ENCODE data around the gene PDLIM7.

PDLIM7 gene

GRCh38 chr5:177449140-177450061 is 48.0 kb downstream of the PDLIM7 start:
- DNase-seq (ENCODE audit: low read depth): no peak
- H3K4me3 ChIP-seq (ENCODE audit: low read depth, low read length): no peak overlapping the region

GRCh38 chr5:177448244-177448950 is 49.0 kb downstream of the PDLIM7 start:
- DNase-seq (ENCODE audit: low read depth): no peak
- H3K4me3 ChIP-seq (ENCODE audit: low read depth, low read length): peak overlapping the region; percentile 65

- peak overlapping the region; percentile 65 for H3K4me3 ChIP-seq (ENCODE audit: low read depth, low read length)
- no peak for DNase-seq (ENCODE audit: low read depth)
Measured at GRCh38 chr5:177447611-177448243, 49.7 kb downstream of the PDLIM7 start.

- peak overlapping the region; percentile 65 for H3K4me3 ChIP-seq (ENCODE audit: low read depth, low read length)
- no peak for DNase-seq (ENCODE audit: low read depth)
Measured at GRCh38 chr5:177447066-177447610, 50.3 kb downstream of the PDLIM7 start.

- H3K4me3 ChIP-seq (ENCODE audit: low read depth, low read length): peak within 1 kb of the TSS; percentile 65
- DNase-seq (ENCODE audit: low read depth): no peak
Measured at GRCh38 chr5:177446200-177447065, 51.0 kb downstream of the PDLIM7 start, which contains the start of gene PRR7. Gene PRR7 (plus strand): TSS chr5:177446814. CDS start chr5:177455068, 8,254 bp downstream.

- DNase-seq (ENCODE audit: low read depth): no peak
- H3K4me3 ChIP-seq (ENCODE audit: low read depth, low read length): peak overlapping the region; percentile 65
Measured at GRCh38 chr5:177445917-177446199, 51.5 kb downstream of the PDLIM7 start.

- H3K4me3 ChIP-seq (ENCODE audit: low read depth, low read length): no peak overlapping the region
- no peak for DNase-seq (ENCODE audit: low read depth)
Measured at GRCh38 chr5:177445052-177445916, 52.1 kb downstream of the PDLIM7 start.

DNA sequence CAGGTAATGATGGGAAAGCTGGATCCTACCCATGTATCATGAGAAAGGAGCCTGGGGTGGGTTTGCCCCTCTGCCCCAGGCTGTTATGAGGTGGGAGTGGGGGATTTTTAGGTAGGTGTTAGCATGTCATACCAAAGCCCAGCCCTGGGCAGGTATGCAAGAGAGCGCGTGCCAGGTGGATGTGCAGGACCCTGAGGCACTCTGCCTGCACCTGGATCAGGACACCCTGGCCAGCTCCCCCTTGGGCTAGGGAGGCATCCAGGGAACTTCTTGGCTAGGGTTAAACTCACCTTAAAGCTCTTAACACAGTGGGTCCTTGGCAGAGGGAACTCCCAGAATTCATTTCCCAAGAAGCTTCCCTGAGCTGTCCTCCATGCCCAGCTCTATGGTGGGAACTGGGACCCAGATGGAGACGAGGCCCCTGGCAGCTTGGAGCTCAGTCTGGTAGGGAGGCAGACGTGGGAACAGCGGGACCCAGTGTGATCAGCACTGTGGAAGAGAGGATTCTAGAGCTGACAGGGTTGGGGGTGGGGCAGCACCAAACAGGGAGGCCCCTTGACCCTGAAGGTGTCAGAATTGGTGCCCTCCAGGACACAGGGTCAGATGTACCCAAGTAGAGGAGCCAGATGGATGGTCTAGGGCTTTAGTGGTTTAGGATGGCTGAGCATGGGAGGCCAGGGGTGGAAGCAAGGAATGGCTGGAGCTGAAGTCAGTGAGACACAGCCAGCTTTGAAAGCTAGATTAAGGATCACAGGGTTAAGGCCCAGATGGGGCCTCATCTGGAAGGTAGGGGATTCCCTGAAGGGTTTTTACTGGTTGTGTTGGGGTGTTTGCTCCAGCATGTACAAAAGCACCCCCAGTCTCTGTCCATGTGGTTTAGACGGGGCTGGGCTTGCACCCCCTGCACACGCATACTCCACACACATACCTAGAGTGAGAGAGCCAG is 53.0 kb downstream of the PDLIM7 start:
- no peak for DNase-seq (ENCODE audit: low read depth)
- H3K4me3 ChIP-seq (ENCODE audit: low read depth, low read length): no peak overlapping the region

- H3K4me3 ChIP-seq (ENCODE audit: low read depth, low read length): no peak overlapping the region
- no peak for DNase-seq (ENCODE audit: low read depth)
Measured at GRCh38 chr5:177443144-177443983, 54.0 kb downstream of the PDLIM7 start.

DNA sequence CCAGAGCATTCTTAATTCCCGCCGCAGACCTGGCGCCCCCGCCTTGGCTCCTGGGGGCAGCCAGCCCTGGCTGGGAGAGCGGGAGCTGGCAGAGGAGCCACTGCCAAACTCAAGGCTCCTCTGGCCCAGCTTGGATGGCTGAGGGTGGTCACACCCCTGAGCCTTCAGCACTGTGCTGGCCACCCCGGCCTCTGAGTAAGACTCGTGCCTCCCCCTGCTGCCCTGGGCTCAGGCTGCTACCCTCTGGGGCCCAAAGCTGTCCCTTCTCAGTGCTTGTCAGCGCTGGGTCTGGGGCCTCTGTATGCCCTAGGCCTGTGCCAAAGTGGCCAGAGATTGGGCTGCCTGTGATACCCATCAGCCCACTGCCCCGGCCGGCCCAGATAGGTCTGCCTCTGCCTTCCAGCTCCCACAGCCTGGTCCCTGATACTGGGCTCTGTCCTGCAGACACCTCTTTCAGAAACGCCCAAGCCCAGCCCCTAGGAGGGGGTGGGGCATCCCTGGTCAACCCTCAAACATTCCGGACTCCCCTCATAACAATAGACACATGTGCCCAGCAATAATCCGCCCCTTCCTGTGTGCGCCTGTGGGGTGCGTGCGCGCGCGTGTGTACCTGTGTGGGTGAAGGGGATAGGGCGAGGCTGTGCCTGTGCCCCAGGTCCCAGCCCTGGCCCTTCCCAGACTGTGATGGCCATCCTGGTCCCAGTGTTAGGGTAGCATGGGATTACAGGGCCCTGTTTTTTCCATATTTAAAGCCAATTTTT is 55.2 kb downstream of the PDLIM7 start:
- no peak overlapping the region for H3K4me3 ChIP-seq (ENCODE audit: low read depth, low read length)
- DNase-seq (ENCODE audit: low read depth): no peak

GRCh38 chr5:177440990-177441780 is 56.2 kb downstream of the PDLIM7 start:
- H3K4me3 ChIP-seq (ENCODE audit: low read depth, low read length): no peak overlapping the region
- DNase-seq (ENCODE audit: low read depth): no peak

GRCh38 chr5:177440211-177440989 is 57.0 kb downstream of the PDLIM7 start:
- DNase-seq (ENCODE audit: low read depth): no peak
- H3K4me3 ChIP-seq (ENCODE audit: low read depth, low read length): no peak overlapping the region

DNA sequence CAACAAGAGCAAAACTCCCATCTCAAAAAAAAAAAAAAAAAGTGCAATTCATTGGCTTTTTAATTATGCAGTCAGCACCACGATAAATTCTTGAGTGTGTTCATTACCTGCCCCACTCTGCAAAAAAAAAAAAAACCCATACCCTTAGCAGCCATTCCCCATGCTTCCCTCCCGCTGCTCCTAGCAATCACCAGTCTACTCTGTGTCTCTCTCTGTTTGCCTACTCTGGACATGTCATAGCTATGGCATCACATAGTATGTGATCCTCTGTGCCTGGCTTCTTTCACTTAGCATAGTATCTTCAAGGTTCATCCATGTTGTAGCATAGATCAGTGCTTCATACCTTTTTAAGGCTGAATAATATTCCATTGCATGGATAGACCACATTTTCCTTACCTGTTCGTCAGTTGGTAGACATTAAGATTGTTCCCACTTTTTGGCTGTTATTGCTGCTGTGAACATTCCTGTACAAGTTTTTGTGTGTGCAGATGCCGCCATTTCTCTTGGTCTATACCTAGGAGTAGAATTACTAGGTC is 57.8 kb downstream of the PDLIM7 start:
- no peak for DNase-seq (ENCODE audit: low read depth)
- H3K4me3 ChIP-seq (ENCODE audit: low read depth, low read length): no peak overlapping the region

GRCh38 chr5:177438468-177438867 is 58.9 kb downstream of the PDLIM7 start:
- no peak overlapping the region for H3K4me3 ChIP-seq (ENCODE audit: low read depth, low read length)
- DNase-seq (ENCODE audit: low read depth): no peak

Data from skeletal muscle cell (primary cell).